Measurements from ENCODE around the gene POLR2E. TPM values are rescaled to one million over a fixed set of nuclear protein-coding genes. Genes with fewer than 3 reads are reported as not detected.

Gene POLR2E
- total RNA-seq, 1 experiment from 2014 or later, result 261 TPM

GRCh38 chr19:1128106-1128505 lies 32.9 kb upstream of the POLR2E start:
- no CpG with 5 or more reads among the region's 17 CpGs for WGBS (ENCODE audit: extremely low coverage, insufficient read length, low lambda C conversion rate)
- Histone ChIP-seq H3K9me3 (ENCODE audit: control insufficient read depth, low read depth, low read length) (no peaks in the 10 kb centered on the region), H2AFZ (ENCODE audit: low read length) (no peak overlapping the region), H3K4ac (ENCODE audit: low read depth, low read length) (no peak overlapping the region), H3K56ac (ENCODE audit: insufficient read length, low read depth, low read length) (no peak overlapping the region), H2BK120ac (ENCODE audit: low read depth, low read length, poor library complexity, severe bottlenecking) (no peak overlapping the region), H3K79me1 (ENCODE audit: insufficient read depth, low read depth, low read length, poor library complexity, severe bottlenecking) (no peaks in the 10 kb centered on the region), H3K4me2 (ENCODE audit: insufficient read depth, insufficient read length, low read length) (no peak overlapping the region), H3K4me1 (ENCODE audit: insufficient read depth, low read length) (no peaks in the 10 kb centered on the region; the same call in 1 of the 2 replicates), H3K27ac (ENCODE audit: insufficient read length, low read depth, low read length) (no peak overlapping the region), H2AK5ac (ENCODE audit: insufficient read length, low read length) (no peak overlapping the region), H3K18ac (ENCODE audit: insufficient read length, low read depth, low read length) (no peak overlapping the region), H4K5ac (ENCODE audit: insufficient read length, low read depth, low read length) (no peak overlapping the region), H2BK12ac (ENCODE audit: insufficient read length, low read depth, low read length) (no peak overlapping the region), H2BK15ac (ENCODE audit: low read depth, low read length) (no peak overlapping the region), H4K91ac (ENCODE audit: insufficient read length, low read depth, low read length) (no peak overlapping the region), H2BK5ac (ENCODE audit: insufficient read length, low read length) (no peak overlapping the region), H2BK20ac (ENCODE audit: low read depth, low read length, poor library complexity, severe bottlenecking) (no peak overlapping the region), H3T11ph (ENCODE audit: low read length) (no peak overlapping the region), H3K9ac (ENCODE audit: extremely low read depth, insufficient read length, low read length) (no peak overlapping the region), H4K20me1 (ENCODE audit: control insufficient read depth, insufficient read depth, insufficient read length) (no peaks in the 10 kb centered on the region), H3K14ac (ENCODE audit: insufficient read depth, low read length) (no peak overlapping the region), H3K23ac (ENCODE audit: insufficient read length, low read depth, low read length) (no peak overlapping the region), H3K79me2 (ENCODE audit: insufficient read depth, low read length) (no peaks in the 10 kb centered on the region; the same call in 1 of the 2 replicates), H4K8ac (replicated peaks; ENCODE audit: insufficient read length, low read depth, low read length) (no peak overlapping the region), H3K23me2 (ENCODE audit: insufficient read length, low read depth, low read length, poor library complexity, severe bottlenecking) (no peaks in the 10 kb centered on the region), H3K27me3 (ENCODE audit: insufficient read depth, low read length) (no peaks in the 10 kb centered on the region)
- no peak for TF ChIP-seq CTCF (conservative IDR thresholded peaks at IDR 0.05)
- Mint-ChIP-seq H3K27me3 (ENCODE audit: low read depth) (no peaks in the 10 kb centered on the region), H3K27ac (no peak overlapping the region), H3K4me3 (no peak overlapping the region), H3K4me1 (peaks cover 2 to 4% of the 10 kb centered on the region in 2 experiments; a peak in 1 of 4 replicates), H3K9me3 (no peaks in the 10 kb centered on the region), H3K36me3 (ENCODE audit: insufficient read depth in 1 of 3, low read depth in 3 of 3) (peaks cover 0 to 18% (median 17%) of the 10 kb centered on the region in 3 experiments; a peak in 4 of 7 replicates)
- DNase-seq, result no peak
